Suprapubic skin (tissue), 3 donors: ENCODE measurements around the gene TEDC2.

Source experiments
- CTCF ChIP-seq, 2 donors: fragments of 200-600 bp in 1 of 2; fragments of 450-650 bp in 1 of 2; sonication (generic) in 1 of 2; IDR thresholded peaks; one replicate each; pipeline ENCODE4 v1.5.1; 2016 to 2019; ENCODE audit warnings: antibody characterized with exemption in 2 of 2, mild to moderate bottlenecking in 1 of 2, moderate library complexity in 1 of 2
- POLR2A ChIP-seq, 2 donors: fragments of 450-650 bp; IDR thresholded peaks; one replicate each; pipeline ENCODE4 v1.6.1; 2017; ENCODE audit warnings: antibody characterized with exemption in 2 of 2, mild to moderate bottlenecking in 2 of 2, moderate library complexity in 2 of 2

GRCh38 chr16:2478279-2478678, 18.4 kb downstream of the TEDC2 start:
- TF ChIP-seq POLR2A (IDR thresholded peaks at IDR 0.05) (no peak), CTCF (IDR thresholded peaks at IDR 0.05) (no peak)
